Activated CD8-positive, alpha-beta memory T cell treated with anti-CD3 and anti-CD28 coated beads for 36 hours (primary cell): ENCODE results near the gene GRID2. TPM values are rescaled to one million over a fixed set of nuclear protein-coding genes. Genes with fewer than 3 reads are reported as not detected.

Source experiments
- CTCF ChIA-PET: fragments of 350-600 bp; sonication (Branson Sonifier 250); formaldehyde crosslinking; loops from one replicate; lab custom pipeline; 2021; ENCODE audit warnings: antibody characterized with exemption; lab: Charles Lee
- POLR2A ChIA-PET: fragments of 350-600 bp; sonication (Branson Sonifier 250); formaldehyde crosslinking; loops from one replicate; lab custom pipeline; 2021; ENCODE audit warnings: antibody characterized with exemption; lab: Charles Lee
- total RNA-seq, 2 experiments: library from RNA; stranded (reverse); gene quantifications; one replicate each; pipeline ENCODE4 v1.2.3, GENCODE V29; 2021

Gene GRID2
- total RNA-seq, 2 experiments from 2014 or later, result not detected

- POLR2A ChIA-PET, result no interaction called here
- CTCF ChIA-PET, result no interaction called here
Measured at GRCh38 chr4:93143902-93144301, 840.1 kb downstream of the GRID2 start.

DNA sequence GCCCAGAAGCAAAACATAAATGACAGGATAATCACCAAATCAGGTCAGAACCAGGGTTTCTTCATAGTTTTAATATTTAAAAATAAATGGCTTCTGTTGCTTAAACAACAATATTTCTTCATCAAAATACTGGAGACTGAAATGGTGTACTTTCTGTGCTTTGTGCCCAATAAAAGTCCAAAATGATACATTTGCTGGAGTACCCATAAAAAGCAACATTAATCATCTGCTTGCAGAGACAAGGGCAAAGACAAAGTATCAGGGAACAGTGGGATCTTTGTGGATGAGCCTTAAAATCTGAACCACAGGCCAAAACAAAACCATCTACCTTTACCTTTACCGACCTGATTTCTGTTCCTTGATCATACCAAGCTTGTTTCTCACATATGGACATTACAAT, 840.9 kb downstream of the GRID2 start:
- CTCF ChIA-PET, result no interaction called here
- POLR2A ChIA-PET, result no interaction called here

- POLR2A ChIA-PET, result no interaction called here
- CTCF ChIA-PET, result no interaction called here
Measured at GRCh38 chr4:93147524-93148212, 843.9 kb downstream of the GRID2 start.

DNA sequence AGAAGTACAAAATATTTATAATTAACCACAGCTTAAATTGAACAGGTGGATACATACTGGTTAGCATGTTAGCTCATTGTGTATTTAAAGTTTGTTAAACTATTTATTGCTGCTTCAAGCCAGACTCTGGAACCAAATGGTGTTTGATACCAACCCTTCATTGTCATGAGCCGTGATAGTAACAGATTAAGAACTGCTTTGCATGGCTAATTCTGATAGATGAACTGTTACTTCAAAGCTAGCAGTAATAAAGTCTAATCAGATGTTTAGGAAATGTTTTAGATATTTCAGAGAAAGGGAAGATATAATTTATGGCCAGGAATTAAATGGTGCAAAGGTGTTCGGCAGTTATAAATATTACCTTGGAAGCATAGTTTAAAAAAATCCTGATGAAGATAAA, 848.7 kb downstream of the GRID2 start:
- ChIA-PET POLR2A (no interaction called here), CTCF (no interaction called here)

DNA sequence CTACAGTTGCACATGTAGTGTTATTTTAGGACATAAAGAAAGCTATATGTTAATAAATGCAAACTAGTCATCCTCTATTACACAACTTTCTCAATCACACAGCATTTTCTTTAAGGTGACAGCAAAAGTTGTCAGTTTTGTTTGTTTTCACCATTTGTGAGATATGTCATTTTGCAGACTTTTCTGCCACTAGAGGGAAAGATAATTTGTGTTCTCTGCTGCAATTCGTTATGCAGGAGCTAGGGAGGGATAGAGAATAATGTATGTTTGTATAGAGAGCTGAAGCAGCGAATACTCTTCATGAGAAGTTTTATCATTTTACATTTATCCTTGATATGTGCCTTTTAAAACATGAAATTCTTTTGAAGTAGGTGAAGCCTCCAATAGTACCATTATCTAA, 854.2 kb downstream of the GRID2 start:
- CTCF ChIA-PET, result no interaction called here
- POLR2A ChIA-PET, result no interaction called here

DNA sequence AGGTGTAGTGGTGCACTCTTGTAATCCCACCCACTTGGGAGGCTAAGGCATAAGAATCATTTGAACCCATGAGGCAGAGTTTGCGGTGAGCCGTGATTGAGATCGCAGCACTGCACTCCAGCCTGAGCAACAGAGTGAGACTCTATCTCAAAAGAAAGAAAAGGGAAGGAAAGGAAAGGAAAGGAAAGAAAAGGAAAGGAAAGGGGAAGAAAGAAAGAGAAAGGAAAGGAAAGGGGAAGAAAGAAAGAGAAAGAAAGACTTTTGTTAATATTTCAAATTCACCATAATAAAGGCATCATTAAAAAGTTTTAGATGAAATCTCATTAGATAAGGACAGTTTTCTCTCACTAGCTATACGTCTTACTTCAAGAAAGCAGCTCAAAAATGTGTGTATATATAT, 864.3 kb downstream of the GRID2 start:
- POLR2A ChIA-PET, result no interaction called here

GRCh38 chr4:93169966-93170365, 866.2 kb downstream of the GRID2 start:
- POLR2A ChIA-PET, result no interaction called here
- CTCF ChIA-PET, result no interaction called here

More for the DNA sequence above, 864.3 kb downstream of the GRID2 start:
- CTCF ChIA-PET, result no interaction called here

GRCh38 chr4:93174598-93174997, 870.8 kb downstream of the GRID2 start:
- CTCF ChIA-PET, result no interaction called here
- POLR2A ChIA-PET, result no interaction called here

- ChIA-PET POLR2A (no interaction called here), CTCF (no interaction called here)
Measured at GRCh38 chr4:93178279-93178678, 874.5 kb downstream of the GRID2 start.

GRCh38 chr4:93179044-93179443, 875.3 kb downstream of the GRID2 start:
- POLR2A ChIA-PET, result interaction anchor here (0.6 kb wide), 1 partner anchor 70 kb away, joined by 3 read pairs; no protein-coding TSS in a partner anchor
- CTCF ChIA-PET, result no interaction called here

DNA sequence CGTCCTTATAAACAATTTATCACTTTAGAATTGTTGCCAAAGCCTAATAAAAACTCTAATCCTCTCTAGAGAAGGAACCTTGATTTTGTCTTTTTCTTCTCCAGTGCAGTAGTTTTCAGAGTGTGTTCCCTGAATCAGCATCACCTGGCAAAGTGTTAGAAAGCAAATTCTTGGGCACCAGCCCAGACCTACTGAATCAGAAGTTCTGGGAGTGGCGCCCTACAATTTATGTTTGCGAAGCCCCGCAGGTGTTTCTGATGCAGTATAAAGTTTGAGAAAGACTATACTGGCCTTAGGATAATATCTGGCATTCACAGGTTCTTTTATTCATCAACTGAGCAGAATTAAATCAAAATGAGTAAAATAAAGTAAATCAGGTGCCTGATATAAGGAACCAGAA, 879.0 kb downstream of the GRID2 start:
- ChIA-PET CTCF (no interaction called here), POLR2A (no interaction called here)

DNA sequence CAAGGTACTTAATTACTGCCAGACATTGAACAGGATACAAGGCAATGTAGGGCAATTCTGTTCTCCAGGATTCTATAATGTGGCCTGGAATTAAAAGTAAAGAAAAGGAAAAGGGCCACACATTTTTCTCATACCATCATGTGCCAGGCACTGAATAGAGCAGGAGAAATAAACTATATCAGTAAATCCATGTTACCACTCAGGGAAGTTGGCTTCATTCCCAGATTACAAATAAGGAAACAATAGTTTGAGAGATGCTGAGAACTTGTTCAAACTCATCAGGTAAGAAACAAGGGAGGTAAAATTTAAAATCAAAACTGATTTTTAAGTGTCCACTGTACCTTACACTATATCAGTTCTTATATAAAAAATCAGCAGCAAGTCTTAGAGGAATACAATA, 879.8 kb downstream of the GRID2 start:
- CTCF ChIA-PET, result no interaction called here

GRCh38 chr4:93184053-93184452, 880.3 kb downstream of the GRID2 start:
- POLR2A ChIA-PET, result no interaction called here
- CTCF ChIA-PET, result no interaction called here

More for the DNA sequence above, 879.8 kb downstream of the GRID2 start:
- POLR2A ChIA-PET, result no interaction called here

DNA sequence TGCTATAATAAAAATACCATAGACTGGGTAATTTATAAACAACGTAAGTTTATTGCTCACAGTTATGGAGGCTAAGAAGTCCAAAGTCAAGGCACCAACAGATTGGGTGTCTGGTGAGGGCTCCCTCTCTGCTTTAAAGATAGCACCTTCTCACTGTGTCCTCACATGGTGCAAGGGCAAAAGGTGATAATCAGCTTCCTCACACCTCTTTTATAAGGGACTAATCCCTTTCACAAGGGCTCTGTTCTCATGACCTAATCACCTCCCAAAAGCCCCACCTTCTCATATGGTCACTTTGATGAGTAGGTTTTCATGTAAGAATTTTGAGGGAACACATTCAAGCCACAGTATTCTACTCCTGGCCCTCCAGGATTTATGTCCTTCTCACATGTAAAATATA, 883.1 kb downstream of the GRID2 start:
- POLR2A ChIA-PET, result no interaction called here

GRCh38 chr4:93187466-93187865, 883.7 kb downstream of the GRID2 start:
- POLR2A ChIA-PET, result no interaction called here
- CTCF ChIA-PET, result no interaction called here

More for the DNA sequence above, 883.1 kb downstream of the GRID2 start:
- CTCF ChIA-PET, result no interaction called here

DNA sequence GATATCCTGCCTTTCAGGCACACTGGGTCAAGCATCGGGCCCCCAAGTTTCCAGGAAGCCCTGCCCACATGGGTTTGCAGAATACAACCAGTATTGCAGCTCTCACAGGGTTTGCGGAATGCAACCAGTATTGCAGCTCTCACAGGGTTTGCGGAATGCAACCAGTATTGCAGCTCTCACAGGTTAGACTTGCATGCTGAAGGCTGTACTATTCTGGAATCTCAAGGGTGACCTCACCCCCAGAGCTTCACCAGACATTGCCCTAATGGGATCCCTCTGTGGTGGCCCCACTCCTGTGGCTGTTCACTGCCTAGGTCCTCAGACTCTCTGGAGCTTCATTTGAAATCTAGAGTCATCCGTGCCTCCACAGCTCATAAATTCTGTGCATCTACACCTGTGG, 884.1 kb downstream of the GRID2 start:
- CTCF ChIA-PET, result no interaction called here
- POLR2A ChIA-PET, result no interaction called here

GRCh38 chr4:93199492-93199891, 895.7 kb downstream of the GRID2 start:
- CTCF ChIA-PET, result no interaction called here

DNA sequence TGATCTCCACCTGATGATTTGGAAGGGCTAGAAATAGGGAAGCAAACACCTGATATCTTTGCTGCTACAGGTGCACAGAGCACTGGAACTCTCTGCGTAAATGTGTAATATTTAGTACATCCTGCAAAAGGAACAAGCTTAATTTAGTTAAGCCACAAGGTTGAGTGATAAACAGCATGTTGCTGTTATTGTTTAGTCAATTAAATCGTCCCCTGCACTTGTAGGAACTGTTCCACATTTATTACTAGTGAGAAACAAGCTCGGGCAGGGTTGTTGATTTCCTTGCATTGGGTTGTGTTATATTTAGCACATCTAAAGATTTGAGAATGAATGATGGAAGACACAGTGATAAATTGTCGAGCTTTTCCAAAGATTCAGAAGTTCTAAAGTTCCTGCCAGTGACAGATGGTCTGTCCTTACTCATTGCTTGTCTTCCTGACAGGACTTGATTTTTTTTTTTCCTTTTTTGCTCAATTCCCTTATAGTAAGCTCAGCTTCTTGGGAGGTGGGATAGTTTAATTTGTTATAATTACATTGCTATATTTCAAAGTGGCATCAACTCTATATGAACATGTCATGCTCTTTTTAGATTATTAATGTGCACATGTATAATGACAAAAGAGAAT, 897.8 kb downstream of the GRID2 start:
- POLR2A ChIA-PET, result interaction anchor here (0.7 kb wide), 1 partner anchor 942 kb away, joined by 3 read pairs; no protein-coding TSS in a partner anchor
- CTCF ChIA-PET, result no interaction called here

More at GRCh38 chr4:93199492-93199891, 895.7 kb downstream of the GRID2 start:
- POLR2A ChIA-PET, result no interaction called here

DNA sequence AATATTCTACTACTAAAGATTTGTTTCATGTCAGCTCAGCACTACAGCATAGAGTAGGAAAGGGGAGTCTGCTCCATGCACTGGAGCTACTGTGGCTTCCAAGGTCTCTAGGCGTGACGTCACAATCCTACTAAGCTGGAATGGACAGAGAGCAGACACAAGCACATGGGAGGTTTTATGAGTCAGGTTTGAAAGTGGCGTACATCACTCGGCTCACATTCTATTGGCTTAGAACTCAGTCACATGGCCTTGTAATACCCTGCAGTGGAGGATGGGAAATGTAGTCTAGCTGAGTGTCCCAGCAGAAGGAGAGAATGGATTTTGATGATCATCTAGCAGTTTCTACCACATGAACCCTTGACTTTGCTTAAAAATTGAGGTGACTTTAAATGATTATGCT, 899.9 kb downstream of the GRID2 start:
- ChIA-PET POLR2A (no interaction called here), CTCF (no interaction called here)

- ChIA-PET CTCF (no interaction called here), POLR2A (no interaction called here)
Measured at GRCh38 chr4:93212250-93212649, 908.5 kb downstream of the GRID2 start.

DNA sequence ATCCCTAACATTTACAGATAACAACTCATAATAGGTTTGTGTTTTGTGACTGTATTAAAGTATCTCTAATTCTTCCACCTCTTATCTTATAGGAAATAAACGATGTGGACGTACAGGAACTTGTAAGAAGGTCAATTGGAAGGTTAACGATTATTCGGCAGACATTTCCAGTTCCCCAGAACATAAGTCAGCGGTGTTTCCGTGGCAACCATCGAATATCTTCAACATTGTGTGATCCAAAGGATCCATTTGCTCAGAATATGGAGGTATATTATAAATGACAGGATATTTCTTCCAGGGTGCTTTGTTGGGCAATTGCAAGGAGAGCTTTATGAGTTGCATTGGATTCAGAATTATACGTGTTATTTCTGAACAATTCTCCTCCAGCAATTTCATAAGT, 912.9 kb downstream of the GRID2 start:
- ChIA-PET POLR2A (no interaction called here), CTCF (no interaction called here)
